HEK293 (cell line): ENCODE results near the gene GUCY1B1.
"Not testable (repeated sequence)": the region's sequence is repeated elsewhere in the genome, so short reads cannot be mapped to it uniquely, and the experiment has no call there.

Experiments
- CTCF ChIA-PET: fragments of 350-600 bp; formaldehyde crosslinking; extraction: SDS; loops from one replicate; lab custom pipeline; 2021; ENCODE audit warnings: antibody characterized with exemption; lab: Yijun Ruan, JAX
- POLR2A ChIA-PET: fragments of 300-600 bp; formaldehyde crosslinking; extraction: SDS; loops from one replicate; lab custom pipeline; 2020; ENCODE audit warnings: antibody characterized with exemption, inconsistent platforms; lab: Yijun Ruan, JAX
- H3K27ac ChIP-seq: fragments of 200-500 bp; sonication (Bioruptor generic); 2 replicates; pipeline ENCODE4 v1.5.1; 2014; ENCODE audit warnings: low read depth, low read length, control low read depth, inconsistent platforms; ENCODE audit errors: extremely low read depth
- H3K36me3 ChIP-seq, 2 experiments: fragments of 200-500 bp in 1 of 2; sonication (Bioruptor generic) in 1 of 2; 1 replicate in 1 of 2; 2 replicates in 1 of 2; pipeline ENCODE4 v1.5.1; 2014 to 2017; ENCODE audit warnings: inconsistent platforms in 2 of 2, low read length in 2 of 2; ENCODE audit not compliant: control insufficient read depth in 2 of 2, insufficient read depth in 1 of 2
- H3K4me1 ChIP-seq: fragments of 200-500 bp; sonication (Bioruptor generic); 2 replicates; pipeline ENCODE4 v1.5.1; 2014; ENCODE audit warnings: mild to moderate bottlenecking, low read length, inconsistent platforms; ENCODE audit not compliant: control insufficient read depth, insufficient read depth
- H3K4me3 ChIP-seq: 2 replicates; pipeline ENCODE4 v1.5.1; 2011; ENCODE audit warnings: low read depth, mild to moderate bottlenecking, control low read depth, low read length, moderate library complexity
- H3K9me3 ChIP-seq: fragments of 200-500 bp; sonication (Bioruptor generic); 2 replicates; pipeline ENCODE4 v1.5.1; 2014; ENCODE audit warnings: low read depth, low read length, inconsistent platforms; ENCODE audit not compliant: control insufficient read depth, insufficient read depth
- HOXA7 ChIP-seq: sonication (generic); formaldehyde crosslinking; IDR thresholded peaks from 2 replicates; pipeline ENCODE4 v1.8.1; 2022; ENCODE audit warnings: missing genetic modification reagents, borderline replicate concordance
- KLF8 ChIP-seq: fragments of 450-650 bp; formaldehyde crosslinking; IDR thresholded peaks from 2 replicates; pipeline ENCODE4 v1.5.1; 2016; ENCODE audit warnings: missing biosample characterization, missing genetic modification characterization
- KLF9 ChIP-seq: fragments of 450-650 bp; formaldehyde crosslinking; IDR thresholded peaks from 2 replicates; pipeline ENCODE4 v1.5.1; 2016; ENCODE audit warnings: missing biosample characterization, missing genetic modification characterization, low read depth
- MEIS1 ChIP-seq: sonication (generic); formaldehyde crosslinking; IDR thresholded peaks from 2 replicates; pipeline ENCODE4 v1.8.1; 2022; ENCODE audit warnings: missing genetic modification reagents, mild to moderate bottlenecking, borderline replicate concordance
- ZFHX2 ChIP-seq: fragments of 450-650 bp; formaldehyde crosslinking; conservative IDR thresholded peaks from 2 replicates; pipeline ENCODE4 v1.5.1; 2016; ENCODE audit warnings: missing biosample characterization, missing genetic modification characterization
- ZFP37 ChIP-seq: fragments of 450-650 bp; formaldehyde crosslinking; IDR thresholded peaks from 2 replicates; pipeline ENCODE4 v1.5.1; 2016; ENCODE audit warnings: missing biosample characterization, missing genetic modification characterization
- ZNF324 ChIP-seq: fragments of 450-650 bp; formaldehyde crosslinking; IDR thresholded peaks from 2 replicates; pipeline ENCODE4 v1.5.1; 2016; ENCODE audit warnings: missing biosample characterization, missing genetic modification characterization
- ZNF404 ChIP-seq: fragments of 450-650 bp; formaldehyde crosslinking; IDR thresholded peaks from 2 replicates; pipeline ENCODE4 v1.5.1; 2017; ENCODE audit warnings: missing biosample characterization, missing genetic modification characterization
- ZNF529 ChIP-seq: fragments of 450-650 bp; formaldehyde crosslinking; IDR thresholded peaks from 2 replicates; pipeline ENCODE4 v1.5.1; 2017; ENCODE audit warnings: missing genetic modification characterization, missing biosample characterization; ENCODE audit not compliant: insufficient replicate concordance
- ZNF555 ChIP-seq: fragments of 450-650 bp; formaldehyde crosslinking; conservative IDR thresholded peaks from 2 replicates; pipeline ENCODE4 v1.5.1; 2017; ENCODE audit warnings: missing biosample characterization, mild to moderate bottlenecking, missing genetic modification characterization, inconsistent platforms
- ZNF623 ChIP-seq: fragments of 450-650 bp; formaldehyde crosslinking; IDR thresholded peaks from 2 replicates; pipeline ENCODE4 v1.5.1; 2016; ENCODE audit warnings: missing biosample characterization, missing genetic modification characterization
- ZNF654 ChIP-seq: fragments of 450-650 bp; formaldehyde crosslinking; IDR thresholded peaks from 2 replicates; pipeline ENCODE4 v1.5.1; 2016; ENCODE audit warnings: low read depth, missing biosample characterization, missing genetic modification characterization
- ZNF664 ChIP-seq: fragments of 450-650 bp; formaldehyde crosslinking; IDR thresholded peaks from 2 replicates; pipeline ENCODE4 v1.5.1; 2016; ENCODE audit warnings: missing biosample characterization, missing genetic modification characterization
- ZNF677 ChIP-seq: fragments of 450-650 bp; IDR thresholded peaks from 2 replicates; pipeline ENCODE4 v1.5.0; 2018; ENCODE audit warnings: missing biosample characterization, mild to moderate bottlenecking, missing genetic modification characterization, moderate library complexity
- ZNF792 ChIP-seq: fragments of 450-650 bp; formaldehyde crosslinking; IDR thresholded peaks from 2 replicates; pipeline ENCODE4 v1.5.1; 2016; ENCODE audit warnings: missing biosample characterization, missing genetic modification characterization
- ZNF837 ChIP-seq: fragments of 450-650 bp; formaldehyde crosslinking; IDR thresholded peaks from 2 replicates; pipeline ENCODE4 v1.5.1; 2016; ENCODE audit warnings: missing biosample characterization, missing genetic modification characterization
- TF ChIP-seq, protein P1 (sequence below): fragments of 450-650 bp; formaldehyde crosslinking; IDR thresholded peaks from 2 replicates; pipeline ENCODE4 v1.5.1; 2016; ENCODE audit warnings: missing biosample characterization, missing genetic modification characterization
- TF ChIP-seq, protein P2 (sequence below): fragments of 450-650 bp; formaldehyde crosslinking; IDR thresholded peaks from 2 replicates; pipeline ENCODE4 v1.5.1; 2016; ENCODE audit warnings: missing biosample characterization, missing genetic modification characterization
- TF ChIP-seq, protein P3 (sequence below): fragments of 450-650 bp; formaldehyde crosslinking; IDR thresholded peaks from 2 replicates; pipeline ENCODE4 v1.5.1; 2016; ENCODE audit warnings: missing biosample characterization, missing genetic modification characterization, low read depth
- TF ChIP-seq, protein P4 (sequence below): fragments of 450-650 bp; formaldehyde crosslinking; IDR thresholded peaks from 2 replicates; pipeline ENCODE4 v1.5.1; 2017; ENCODE audit warnings: missing biosample characterization, missing genetic modification characterization
- TF ChIP-seq, protein P5 (sequence below): fragments of 450-650 bp; formaldehyde crosslinking; IDR thresholded peaks from 2 replicates; pipeline ENCODE4 v1.5.1; 2016; ENCODE audit warnings: missing biosample characterization, missing genetic modification characterization
- TF ChIP-seq, protein P6 (sequence below): fragments of 450-650 bp; IDR thresholded peaks from 2 replicates; pipeline ENCODE4 v1.5.1; 2018; ENCODE audit warnings: missing biosample characterization, mild to moderate bottlenecking, missing genetic modification characterization

GUCY1B1 gene

DNA sequence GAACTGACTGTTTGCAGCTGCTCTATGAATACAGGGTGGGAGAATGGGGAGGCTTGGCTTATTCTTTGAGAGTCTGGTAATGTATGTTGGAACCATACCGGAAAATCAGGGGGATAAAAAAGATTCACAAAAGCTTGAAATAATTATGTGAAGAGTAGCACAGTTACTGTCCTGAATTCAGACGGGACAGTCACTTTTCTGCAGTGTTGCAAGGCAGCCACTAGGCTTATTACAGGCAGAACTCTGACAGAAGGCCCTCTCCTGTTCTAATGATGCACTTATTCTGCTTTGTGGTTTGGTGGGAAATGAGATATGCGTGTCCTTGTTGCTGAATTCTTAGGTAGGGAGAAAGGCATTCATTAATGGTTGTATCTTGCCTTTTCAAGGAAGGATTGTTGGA lies 37.2 kb downstream of the GUCY1B1 start:
- no peak overlapping the region for H3K27ac ChIP-seq
- H3K4me1 ChIP-seq = no peaks in the 10 kb centered on the region
- no peaks in the 10 kb centered on the region for H3K9me3 ChIP-seq
- ChIA-PET POLR2A (no interaction called here), CTCF (interaction anchor here (0.7 kb wide), 1 partner anchor 349 kb away, joined by 4 read pairs; no protein-coding TSS in a partner anchor)
- peaks cover 8 to 21% of the 10 kb centered on the region in 2 experiments for H3K36me3 ChIP-seq
- H3K4me3 ChIP-seq = no peak overlapping the region
- TF ChIP-seq ZNF837 (tag by site-specific recombination) (no peak), ZNF677 (tag by site-specific recombination) (no peak), ZNF664 (no peak), ZNF324 (no peak), ZNF623 (no peak), ZNF792 (tag by site-specific recombination) (no peak), HOXA7 (CRISPR knock-in tag) (no peak), ZFHX2 (tag by site-specific recombination) (no peak), MEIS1 (CRISPR knock-in tag) (no peak), ZNF654 (tag by site-specific recombination) (no peak), KLF8 (tag by site-specific recombination) (no peak), ZNF529 (tag by site-specific recombination) (no peak), ZNF555 (tag by site-specific recombination) (no peak)
- TF ChIP-seq, protein P1, sequence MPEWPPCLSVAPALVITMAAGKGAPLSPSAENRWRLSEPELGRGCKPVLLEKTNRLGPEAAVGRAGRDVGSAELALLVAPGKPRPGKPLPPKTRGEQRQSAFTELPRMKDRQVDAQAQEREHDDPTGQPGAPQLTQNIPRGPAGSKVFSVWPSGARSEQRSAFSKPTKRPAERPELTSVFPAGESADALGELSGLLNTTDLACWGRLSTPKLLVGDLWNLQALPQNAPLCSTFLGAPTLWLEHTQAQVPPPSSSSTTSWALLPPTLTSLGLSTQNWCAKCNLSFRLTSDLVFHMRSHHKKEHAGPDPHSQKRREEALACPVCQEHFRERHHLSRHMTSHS (tag by site-specific recombination) = no peak
- TF ChIP-seq, protein P2, sequence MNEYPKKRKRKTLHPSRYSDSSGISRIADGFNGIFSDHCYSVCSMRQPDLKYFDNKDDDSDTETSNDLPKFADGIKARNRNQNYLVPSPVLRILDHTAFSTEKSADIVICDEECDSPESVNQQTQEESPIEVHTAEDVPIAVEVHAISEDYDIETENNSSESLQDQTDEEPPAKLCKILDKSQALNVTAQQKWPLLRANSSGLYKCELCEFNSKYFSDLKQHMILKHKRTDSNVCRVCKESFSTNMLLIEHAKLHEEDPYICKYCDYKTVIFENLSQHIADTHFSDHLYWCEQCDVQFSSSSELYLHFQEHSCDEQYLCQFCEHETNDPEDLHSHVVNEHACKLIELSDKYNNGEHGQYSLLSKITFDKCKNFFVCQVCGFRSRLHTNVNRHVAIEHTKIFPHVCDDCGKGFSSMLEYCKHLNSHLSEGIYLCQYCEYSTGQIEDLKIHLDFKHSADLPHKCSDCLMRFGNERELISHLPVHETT = no peak

DNA sequence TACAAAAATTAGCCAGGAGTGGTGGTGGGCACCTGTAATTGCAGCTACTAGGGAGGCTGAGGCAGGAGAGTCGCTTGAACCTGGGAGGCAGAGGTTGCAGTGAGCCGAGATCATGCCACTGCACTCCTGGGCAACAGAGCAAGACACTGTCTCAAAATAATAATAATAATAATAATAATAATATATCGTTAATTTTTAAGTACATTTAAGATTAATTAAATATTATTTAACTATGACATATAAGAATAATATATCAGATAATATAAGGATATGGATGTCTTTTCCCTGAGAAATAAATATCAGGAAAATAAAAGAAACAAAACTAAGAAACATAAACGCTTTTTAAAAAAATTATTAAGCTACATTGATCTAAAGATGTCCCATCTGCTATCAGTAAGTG lies 38.8 kb downstream of the GUCY1B1 start:
- H3K9me3 ChIP-seq, H3K4me1 ChIP-seq, H3K4me3 ChIP-seq, CTCF ChIA-PET, H3K27ac ChIP-seq, POLR2A ChIA-PET: not testable (repeated sequence)
- peaks cover 8 to 30% of the 10 kb centered on the region in 2 experiments for H3K36me3 ChIP-seq

DNA sequence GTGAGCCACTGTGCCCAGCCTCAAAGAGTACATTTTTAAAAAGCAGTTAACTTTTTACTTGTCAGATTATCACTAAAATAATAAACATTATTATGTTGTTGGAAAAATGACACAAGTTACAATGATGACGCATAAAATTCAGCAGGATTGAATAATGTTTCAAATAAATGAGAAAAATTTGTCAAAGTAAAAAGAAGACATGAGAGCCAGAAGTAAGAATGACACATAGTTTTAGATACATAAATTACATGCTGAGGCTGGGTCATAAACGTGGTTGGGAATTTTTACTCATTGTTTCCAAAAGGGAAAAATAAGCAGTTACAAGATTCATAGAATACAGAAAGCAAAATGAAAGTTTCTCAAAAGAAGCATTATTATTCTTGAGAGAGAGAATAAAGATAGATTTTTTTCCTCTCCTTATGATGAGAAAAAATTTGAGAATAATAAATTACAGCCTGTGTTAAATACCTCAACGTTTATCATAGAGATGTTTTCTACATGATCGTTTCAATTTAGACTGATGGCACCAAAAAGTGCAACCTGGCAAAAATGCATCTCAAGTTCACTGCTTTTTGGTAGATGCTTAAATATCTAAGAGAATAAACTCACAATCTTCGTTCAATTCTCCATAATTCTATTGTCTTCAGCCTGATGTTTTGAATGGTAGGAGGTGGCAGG lies 40.4 kb downstream of the GUCY1B1 start:
- CTCF ChIA-PET = interaction anchor here (0.6 kb wide), 1 partner anchor 822 kb away, joined by 3 read pairs; no protein-coding TSS in a partner anchor
- H3K9me3 ChIP-seq = no peaks in the 10 kb centered on the region
- POLR2A ChIA-PET = no interaction called here
- no peaks in the 10 kb centered on the region for H3K4me1 ChIP-seq
- no peak overlapping the region for H3K4me3 ChIP-seq
- no peak overlapping the region for H3K27ac ChIP-seq
- peaks cover 0 to 40% of the 10 kb centered on the region in 2 experiments for H3K36me3 ChIP-seq
- TF ChIP-seq, protein P3, sequence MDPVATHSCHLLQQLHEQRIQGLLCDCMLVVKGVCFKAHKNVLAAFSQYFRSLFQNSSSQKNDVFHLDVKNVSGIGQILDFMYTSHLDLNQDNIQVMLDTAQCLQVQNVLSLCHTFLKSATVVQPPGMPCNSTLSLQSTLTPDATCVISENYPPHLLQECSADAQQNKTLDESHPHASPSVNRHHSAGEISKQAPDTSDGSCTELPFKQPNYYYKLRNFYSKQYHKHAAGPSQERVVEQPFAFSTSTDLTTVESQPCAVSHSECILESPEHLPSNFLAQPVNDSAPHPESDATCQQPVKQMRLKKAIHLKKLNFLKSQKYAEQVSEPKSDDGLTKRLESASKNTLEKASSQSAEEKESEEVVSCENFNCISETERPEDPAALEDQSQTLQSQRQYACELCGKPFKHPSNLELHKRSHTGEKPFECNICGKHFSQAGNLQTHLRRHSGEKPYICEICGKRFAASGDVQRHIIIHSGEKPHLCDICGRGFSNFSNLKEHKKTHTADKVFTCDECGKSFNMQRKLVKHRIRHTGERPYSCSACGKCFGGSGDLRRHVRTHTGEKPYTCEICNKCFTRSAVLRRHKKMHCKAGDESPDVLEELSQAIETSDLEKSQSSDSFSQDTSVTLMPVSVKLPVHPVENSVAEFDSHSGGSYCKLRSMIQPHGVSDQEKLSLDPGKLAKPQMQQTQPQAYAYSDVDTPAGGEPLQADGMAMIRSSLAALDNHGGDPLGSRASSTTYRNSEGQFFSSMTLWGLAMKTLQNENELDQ (tag by site-specific recombination) = no peak
- TF ChIP-seq ZFP37 (no peak), KLF9 (tag by site-specific recombination) (no peak), ZNF404 (tag by site-specific recombination) (no peak)
- TF ChIP-seq, protein P4, sequence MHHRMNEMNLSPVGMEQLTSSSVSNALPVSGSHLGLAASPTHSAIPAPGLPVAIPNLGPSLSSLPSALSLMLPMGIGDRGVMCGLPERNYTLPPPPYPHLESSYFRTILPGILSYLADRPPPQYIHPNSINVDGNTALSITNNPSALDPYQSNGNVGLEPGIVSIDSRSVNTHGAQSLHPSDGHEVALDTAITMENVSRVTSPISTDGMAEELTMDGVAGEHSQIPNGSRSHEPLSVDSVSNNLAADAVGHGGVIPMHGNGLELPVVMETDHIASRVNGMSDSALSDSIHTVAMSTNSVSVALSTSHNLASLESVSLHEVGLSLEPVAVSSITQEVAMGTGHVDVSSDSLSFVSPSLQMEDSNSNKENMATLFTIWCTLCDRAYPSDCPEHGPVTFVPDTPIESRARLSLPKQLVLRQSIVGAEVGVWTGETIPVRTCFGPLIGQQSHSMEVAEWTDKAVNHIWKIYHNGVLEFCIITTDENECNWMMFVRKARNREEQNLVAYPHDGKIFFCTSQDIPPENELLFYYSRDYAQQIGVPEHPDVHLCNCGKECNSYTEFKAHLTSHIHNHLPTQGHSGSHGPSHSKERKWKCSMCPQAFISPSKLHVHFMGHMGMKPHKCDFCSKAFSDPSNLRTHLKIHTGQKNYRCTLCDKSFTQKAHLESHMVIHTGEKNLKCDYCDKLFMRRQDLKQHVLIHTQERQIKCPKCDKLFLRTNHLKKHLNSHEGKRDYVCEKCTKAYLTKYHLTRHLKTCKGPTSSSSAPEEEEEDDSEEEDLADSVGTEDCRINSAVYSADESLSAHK = no peak
- TF ChIP-seq, protein P5, sequence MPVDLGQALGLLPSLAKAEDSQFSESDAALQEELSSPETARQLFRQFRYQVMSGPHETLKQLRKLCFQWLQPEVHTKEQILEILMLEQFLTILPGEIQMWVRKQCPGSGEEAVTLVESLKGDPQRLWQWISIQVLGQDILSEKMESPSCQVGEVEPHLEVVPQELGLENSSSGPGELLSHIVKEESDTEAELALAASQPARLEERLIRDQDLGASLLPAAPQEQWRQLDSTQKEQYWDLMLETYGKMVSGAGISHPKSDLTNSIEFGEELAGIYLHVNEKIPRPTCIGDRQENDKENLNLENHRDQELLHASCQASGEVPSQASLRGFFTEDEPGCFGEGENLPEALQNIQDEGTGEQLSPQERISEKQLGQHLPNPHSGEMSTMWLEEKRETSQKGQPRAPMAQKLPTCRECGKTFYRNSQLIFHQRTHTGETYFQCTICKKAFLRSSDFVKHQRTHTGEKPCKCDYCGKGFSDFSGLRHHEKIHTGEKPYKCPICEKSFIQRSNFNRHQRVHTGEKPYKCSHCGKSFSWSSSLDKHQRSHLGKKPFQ (tag by site-specific recombination) = no peak
- TF ChIP-seq, protein P6, sequence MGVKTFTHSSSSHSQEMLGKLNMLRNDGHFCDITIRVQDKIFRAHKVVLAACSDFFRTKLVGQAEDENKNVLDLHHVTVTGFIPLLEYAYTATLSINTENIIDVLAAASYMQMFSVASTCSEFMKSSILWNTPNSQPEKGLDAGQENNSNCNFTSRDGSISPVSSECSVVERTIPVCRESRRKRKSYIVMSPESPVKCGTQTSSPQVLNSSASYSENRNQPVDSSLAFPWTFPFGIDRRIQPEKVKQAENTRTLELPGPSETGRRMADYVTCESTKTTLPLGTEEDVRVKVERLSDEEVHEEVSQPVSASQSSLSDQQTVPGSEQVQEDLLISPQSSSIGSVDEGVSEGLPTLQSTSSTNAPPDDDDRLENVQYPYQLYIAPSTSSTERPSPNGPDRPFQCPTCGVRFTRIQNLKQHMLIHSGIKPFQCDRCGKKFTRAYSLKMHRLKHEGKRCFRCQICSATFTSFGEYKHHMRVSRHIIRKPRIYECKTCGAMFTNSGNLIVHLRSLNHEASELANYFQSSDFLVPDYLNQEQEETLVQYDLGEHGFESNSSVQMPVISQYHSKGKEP = no peak
